ENCODE data around the gene PACS1.

GRCh38 chr11:66039765-66040164, 30.3 kb upstream of the PACS1 start:
- no peak for TF ChIP-seq POLR2A (IDR thresholded peaks at IDR 0.05)
- TF ChIP-seq EP300 (IDR thresholded peaks at IDR 0.05): no peak
- no peak for TF ChIP-seq POLR2AphosphoS5 (IDR thresholded peaks at IDR 0.05)
- no peak for TF ChIP-seq CTCF (IDR thresholded peaks at IDR 0.05)

Measured in stomach (tissue), 4 donors.